Embryonic facial prominence (tissue), 1 donor: ENCODE results near the gene AOPEP.

Experiments
- DNase-seq: peaks from one replicate; pipeline ENCODE4 v3.0.0-alpha.2; 2016; ENCODE audit errors: extremely low spot score

AOPEP gene

GRCh38 chr9:95079461-95079860, 353.0 kb downstream of the AOPEP start:
- DNase-seq, result no peak

DNA sequence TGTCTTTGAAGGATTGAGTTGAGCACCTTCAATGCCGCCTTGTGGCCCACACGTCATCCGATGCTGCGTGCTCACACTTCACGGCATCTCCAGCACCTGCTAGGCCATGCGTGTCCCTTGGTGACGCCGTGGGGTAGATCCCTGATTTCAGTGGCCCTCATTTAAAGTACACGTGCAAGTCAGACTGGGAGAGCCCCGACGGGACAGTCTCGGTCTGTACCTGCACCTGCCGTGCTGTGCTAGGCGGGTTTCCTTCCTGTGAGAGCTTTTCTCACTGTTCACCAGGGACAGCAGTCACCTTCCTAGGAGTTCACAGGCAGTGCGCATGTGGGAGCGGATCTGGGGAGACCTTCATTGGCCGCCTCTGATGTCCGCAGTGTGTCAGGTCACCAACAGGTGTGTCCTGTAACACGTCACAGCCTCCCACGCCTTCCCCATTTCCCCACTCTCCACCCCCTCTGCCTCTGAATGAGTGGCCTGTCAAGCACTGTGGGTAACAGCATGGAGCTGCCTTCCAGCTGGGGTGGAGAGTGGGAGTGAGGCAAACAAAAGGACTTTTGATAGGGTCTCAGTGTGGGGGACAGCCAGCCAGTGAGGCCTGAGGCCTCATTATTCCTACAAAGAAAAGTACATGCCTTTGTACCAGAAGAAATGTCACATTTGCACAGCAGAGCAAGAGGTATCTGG, 354.6 kb downstream of the AOPEP start:
- no peak for DNase-seq

GRCh38 chr9:95081998-95082397, 355.5 kb downstream of the AOPEP start:
- no peak for DNase-seq

- DNase-seq, result no peak
These were observed 356.0 kb downstream of the AOPEP start for GRCh38 chr9:95082401-95083084.

DNA sequence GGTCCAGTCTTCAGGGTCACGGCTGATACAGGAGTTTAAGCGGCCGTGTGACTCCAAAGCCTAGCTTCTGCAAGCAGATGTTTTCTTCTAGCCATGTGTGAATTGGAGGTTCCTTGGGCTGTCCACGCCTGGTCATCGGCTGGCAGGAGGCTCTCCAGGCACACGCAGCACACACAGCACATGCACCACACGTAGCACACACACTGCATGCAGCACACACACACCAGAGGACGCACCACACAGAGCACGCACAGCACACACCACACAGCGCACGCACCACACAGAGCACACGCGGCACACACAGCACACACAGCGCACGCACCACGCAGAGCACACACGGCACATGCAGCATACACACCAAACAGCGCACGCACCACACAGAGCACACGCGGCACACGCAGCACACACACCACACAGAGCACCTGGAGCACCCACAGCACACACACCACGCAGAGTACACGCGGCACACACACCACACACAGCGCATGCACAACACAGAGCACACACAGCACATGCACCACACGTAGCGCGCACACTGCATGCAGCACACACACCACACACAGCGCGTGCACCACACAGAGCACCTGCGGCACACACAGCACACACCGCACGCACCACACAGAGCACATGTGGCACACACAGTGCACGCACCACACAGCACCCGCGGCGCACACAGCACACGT, 356.7 kb downstream of the AOPEP start:
- DNase-seq, result no peak

DNA sequence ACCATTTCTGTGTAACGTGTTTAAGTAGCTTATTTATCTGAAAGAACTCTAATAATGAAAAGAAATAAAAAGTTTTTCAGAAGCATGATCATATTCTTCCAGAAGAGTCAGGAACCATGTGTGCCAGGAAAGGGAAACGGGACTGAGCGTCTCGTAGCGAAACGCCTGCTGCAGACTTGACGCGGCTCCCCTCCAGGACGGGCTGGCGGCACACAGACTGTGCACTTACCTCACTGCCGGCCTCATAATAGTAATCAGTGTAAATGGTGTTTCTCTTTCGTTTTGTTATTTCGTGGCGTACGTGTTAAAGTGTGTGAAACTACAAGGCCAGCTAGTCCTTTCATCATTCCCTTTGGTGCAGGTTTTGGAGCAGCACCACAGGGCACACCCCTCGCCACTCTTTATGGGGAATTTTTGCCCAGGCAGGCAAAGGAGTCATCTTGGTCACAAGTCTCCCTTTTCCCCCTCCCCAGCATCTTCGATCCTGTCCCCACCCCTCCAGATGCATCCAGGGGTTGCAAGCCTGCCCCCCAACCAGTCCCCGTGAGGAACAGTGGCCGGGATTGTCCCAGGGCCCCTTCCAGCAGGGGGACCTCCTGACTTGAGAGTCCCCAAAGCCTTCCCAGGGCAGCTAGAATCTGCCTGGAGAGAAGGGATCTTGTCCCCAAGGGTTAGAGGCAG, 357.9 kb downstream of the AOPEP start:
- no peak for DNase-seq

GRCh38 chr9:95085036-95085770, 358.7 kb downstream of the AOPEP start:
- no peak for DNase-seq

GRCh38 chr9:95085861-95086563, 359.5 kb downstream of the AOPEP start:
- no peak for DNase-seq

GRCh38 chr9:95086564-95086955, 360.1 kb downstream of the AOPEP start:
- no peak for DNase-seq

GRCh38 chr9:95087659-95088242, 361.3 kb downstream of the AOPEP start:
- no peak for DNase-seq

GRCh38 chr9:95088421-95089161, 362.1 kb downstream of the AOPEP start:
- DNase-seq, result no peak

- no peak for DNase-seq
These were observed 362.9 kb downstream of the AOPEP start for GRCh38 chr9:95089257-95090022.

- DNase-seq, result no peak
These were observed 363.7 kb downstream of the AOPEP start for GRCh38 chr9:95090023-95090791.

- DNase-seq, result no peak
These were observed 364.5 kb downstream of the AOPEP start for GRCh38 chr9:95090871-95091577.

- DNase-seq, result no peak
These were observed 365.2 kb downstream of the AOPEP start for GRCh38 chr9:95091601-95092261.

DNA sequence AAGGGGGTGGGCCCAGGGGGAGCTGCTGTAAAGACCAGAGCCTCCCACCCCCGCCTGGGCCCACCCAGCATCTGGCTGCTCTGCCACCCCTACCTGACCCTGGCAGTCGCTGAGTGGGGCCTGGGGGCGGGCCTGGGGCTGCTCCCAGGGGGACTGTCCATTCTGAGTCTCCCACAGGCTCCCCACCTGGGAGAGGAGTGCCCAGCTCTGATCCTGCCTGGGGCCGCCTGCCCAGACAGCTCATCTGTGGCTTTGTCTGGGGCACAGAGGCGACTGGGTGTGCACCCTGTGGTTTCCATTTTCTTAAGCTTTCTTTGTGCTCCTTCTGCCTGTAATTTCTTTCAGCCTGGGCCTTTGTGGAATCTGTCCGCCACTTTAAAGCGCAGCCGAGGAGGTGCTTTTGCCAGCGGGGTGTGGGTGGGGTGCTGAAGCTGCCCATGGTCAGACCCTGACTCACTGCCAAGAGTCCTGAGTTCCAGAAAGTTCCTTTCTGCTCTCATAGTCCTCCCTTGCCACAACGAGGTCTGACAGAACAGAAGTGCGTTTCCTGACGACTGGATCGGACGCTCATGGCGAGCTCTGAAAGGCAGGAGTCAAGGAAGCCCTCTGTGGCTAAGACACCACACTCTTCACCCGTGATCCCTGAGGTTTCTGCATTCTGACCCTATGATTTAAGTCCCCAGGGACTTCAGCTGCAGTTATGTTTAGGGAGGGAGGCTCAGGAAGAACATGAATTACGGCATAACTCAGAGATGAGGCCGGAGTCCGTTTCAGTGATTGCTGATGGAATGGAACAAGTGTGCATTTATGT, 366.0 kb downstream of the AOPEP start:
- no peak for DNase-seq
